ENCODE data around the gene ICA1.

DNA sequence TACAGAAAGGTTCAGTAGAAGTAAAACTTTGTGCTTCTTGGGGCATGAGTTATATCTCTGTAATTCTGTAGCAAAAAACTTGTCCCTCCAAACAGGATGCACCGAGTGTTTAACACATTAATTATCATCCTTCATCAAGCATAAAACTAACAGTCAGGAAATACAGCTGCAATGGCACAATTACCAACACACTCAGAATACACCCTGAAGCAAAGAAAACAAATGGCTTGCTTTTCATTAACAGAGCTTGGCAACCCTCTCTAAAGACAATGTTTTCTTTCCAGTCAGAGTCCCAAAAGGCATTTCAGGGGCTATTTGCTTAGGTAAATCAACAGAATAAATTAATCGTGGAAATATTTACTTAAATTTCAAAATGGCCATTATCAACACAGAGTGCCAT is 107.7 kb downstream of the ICA1 start:
- TF ChIP-seq ZBTB17 (tag by site-specific recombination; IDR thresholded peaks at IDR 0.05) (no peak), ZNF239 (tag by site-specific recombination; IDR thresholded peaks at IDR 0.05) (no peak), ZNF777 (tag by site-specific recombination; IDR thresholded peaks at IDR 0.05; ENCODE audit: borderline replicate concordance) (no peak), ZNF274 (IDR thresholded peaks at IDR 0.05; ENCODE audit: low read length) (no peak), ZNF274 (tag by site-specific recombination; IDR thresholded peaks at IDR 0.05; ENCODE audit: borderline replicate concordance) (no peak), GFI1B (tag by site-specific recombination; IDR thresholded peaks at IDR 0.05) (no peak)
- TF ChIP-seq, protein P1, sequence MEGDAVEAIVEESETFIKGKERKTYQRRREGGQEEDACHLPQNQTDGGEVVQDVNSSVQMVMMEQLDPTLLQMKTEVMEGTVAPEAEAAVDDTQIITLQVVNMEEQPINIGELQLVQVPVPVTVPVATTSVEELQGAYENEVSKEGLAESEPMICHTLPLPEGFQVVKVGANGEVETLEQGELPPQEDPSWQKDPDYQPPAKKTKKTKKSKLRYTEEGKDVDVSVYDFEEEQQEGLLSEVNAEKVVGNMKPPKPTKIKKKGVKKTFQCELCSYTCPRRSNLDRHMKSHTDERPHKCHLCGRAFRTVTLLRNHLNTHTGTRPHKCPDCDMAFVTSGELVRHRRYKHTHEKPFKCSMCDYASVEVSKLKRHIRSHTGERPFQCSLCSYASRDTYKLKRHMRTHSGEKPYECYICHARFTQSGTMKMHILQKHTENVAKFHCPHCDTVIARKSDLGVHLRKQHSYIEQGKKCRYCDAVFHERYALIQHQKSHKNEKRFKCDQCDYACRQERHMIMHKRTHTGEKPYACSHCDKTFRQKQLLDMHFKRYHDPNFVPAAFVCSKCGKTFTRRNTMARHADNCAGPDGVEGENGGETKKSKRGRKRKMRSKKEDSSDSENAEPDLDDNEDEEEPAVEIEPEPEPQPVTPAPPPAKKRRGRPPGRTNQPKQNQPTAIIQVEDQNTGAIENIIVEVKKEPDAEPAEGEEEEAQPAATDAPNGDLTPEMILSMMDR (tag by site-specific recombination; IDR thresholded peaks at IDR 0.05): no peak
- TF ChIP-seq, protein P2, sequence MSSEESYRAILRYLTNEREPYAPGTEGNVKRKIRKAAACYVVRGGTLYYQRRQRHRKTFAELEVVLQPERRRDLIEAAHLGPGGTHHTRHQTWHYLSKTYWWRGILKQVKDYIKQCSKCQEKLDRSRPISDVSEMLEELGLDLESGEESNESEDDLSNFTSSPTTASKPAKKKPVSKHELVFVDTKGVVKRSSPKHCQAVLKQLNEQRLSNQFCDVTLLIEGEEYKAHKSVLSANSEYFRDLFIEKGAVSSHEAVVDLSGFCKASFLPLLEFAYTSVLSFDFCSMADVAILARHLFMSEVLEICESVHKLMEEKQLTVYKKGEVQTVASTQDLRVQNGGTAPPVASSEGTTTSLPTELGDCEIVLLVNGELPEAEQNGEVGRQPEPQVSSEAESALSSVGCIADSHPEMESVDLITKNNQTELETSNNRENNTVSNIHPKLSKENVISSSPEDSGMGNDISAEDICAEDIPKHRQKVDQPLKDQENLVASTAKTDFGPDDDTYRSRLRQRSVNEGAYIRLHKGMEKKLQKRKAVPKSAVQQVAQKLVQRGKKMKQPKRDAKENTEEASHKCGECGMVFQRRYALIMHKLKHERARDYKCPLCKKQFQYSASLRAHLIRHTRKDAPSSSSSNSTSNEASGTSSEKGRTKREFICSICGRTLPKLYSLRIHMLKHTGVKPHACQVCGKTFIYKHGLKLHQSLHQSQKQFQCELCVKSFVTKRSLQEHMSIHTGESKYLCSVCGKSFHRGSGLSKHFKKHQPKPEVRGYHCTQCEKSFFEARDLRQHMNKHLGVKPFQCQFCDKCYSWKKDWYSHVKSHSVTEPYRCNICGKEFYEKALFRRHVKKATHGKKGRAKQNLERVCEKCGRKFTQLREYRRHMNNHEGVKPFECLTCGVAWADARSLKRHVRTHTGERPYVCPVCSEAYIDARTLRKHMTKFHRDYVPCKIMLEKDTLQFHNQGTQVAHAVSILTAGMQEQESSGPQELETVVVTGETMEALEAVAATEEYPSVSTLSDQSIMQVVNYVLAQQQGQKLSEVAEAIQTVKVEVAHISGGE (tag by site-specific recombination; conservative IDR thresholded peaks at IDR 0.05; ENCODE audit: low read depth): no peak

Measured in HEK293 (cell line).